Transverse colon (tissue), 3 donors: ENCODE results near the gene IDI2.

Experiments
- POLR2A ChIP-seq: fragments of 450-650 bp; IDR thresholded peaks from one replicate; pipeline ENCODE4 v1.6.1; 2016; ENCODE audit warnings: antibody characterized with exemption, mild to moderate bottlenecking, moderate library complexity
- TF ChIP-seq, protein P1 (sequence below), 5 experiments: fragments of 200-600 bp in 3 of 5; fragments of 450-650 bp in 2 of 5; sonication (generic) in 3 of 5; IDR thresholded peaks; 1 replicate in 2 of 5; 2 replicates in 3 of 5; pipeline ENCODE4 v1.5.1; 2016 to 2017; ENCODE audit warnings: antibody characterized with exemption in 5 of 5, inconsistent platforms in 3 of 5, mild to moderate bottlenecking in 2 of 5, moderate library complexity in 1 of 5

DNA sequence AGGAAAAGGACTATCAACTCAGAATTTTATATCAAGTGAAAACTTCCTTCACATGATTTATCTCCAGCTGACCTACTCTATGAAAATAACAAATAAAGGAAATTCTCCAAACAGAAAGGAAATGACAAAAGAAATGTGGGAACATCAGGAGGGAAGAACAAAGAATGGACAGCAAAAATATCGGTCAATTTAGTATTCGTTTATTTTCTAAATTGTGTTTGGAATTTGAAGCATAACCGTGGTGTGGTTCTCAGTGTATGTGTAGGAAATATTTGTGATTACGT, 39.2 kb upstream of the IDI2 start:
- TF ChIP-seq, protein P1, sequence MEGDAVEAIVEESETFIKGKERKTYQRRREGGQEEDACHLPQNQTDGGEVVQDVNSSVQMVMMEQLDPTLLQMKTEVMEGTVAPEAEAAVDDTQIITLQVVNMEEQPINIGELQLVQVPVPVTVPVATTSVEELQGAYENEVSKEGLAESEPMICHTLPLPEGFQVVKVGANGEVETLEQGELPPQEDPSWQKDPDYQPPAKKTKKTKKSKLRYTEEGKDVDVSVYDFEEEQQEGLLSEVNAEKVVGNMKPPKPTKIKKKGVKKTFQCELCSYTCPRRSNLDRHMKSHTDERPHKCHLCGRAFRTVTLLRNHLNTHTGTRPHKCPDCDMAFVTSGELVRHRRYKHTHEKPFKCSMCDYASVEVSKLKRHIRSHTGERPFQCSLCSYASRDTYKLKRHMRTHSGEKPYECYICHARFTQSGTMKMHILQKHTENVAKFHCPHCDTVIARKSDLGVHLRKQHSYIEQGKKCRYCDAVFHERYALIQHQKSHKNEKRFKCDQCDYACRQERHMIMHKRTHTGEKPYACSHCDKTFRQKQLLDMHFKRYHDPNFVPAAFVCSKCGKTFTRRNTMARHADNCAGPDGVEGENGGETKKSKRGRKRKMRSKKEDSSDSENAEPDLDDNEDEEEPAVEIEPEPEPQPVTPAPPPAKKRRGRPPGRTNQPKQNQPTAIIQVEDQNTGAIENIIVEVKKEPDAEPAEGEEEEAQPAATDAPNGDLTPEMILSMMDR (IDR thresholded peaks at IDR 0.05), result no peak
- TF ChIP-seq POLR2A, result no peak
